Activated T-cell treated with anti-CD3 and anti-CD28 coated beads for 24 hours (primary cell): Measurements from ENCODE around the gene ACTL6B.

Experiments
- DNase-seq: peaks from one replicate; pipeline ENCODE4 v3.0.0-alpha.2; 2020; ENCODE audit warnings: low read depth

ACTL6B gene

DNA sequence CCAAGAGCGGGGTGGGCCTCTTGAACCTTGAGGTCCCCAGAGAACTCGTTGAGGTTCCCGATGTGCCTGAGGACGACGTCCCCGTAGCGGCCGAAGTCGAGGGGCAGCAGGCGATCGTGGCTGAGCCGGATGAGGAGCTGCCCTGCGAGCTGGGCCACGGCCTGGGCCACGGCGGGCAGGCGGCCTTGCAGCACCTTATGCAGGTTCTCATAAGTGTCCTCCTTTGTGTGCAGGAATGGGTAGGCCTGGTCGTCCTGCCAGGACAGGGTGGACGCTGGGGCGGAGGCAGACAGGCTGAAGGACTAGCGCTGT is 29.1 kb downstream of the ACTL6B start:
- DNase-seq, result no peak

DNA sequence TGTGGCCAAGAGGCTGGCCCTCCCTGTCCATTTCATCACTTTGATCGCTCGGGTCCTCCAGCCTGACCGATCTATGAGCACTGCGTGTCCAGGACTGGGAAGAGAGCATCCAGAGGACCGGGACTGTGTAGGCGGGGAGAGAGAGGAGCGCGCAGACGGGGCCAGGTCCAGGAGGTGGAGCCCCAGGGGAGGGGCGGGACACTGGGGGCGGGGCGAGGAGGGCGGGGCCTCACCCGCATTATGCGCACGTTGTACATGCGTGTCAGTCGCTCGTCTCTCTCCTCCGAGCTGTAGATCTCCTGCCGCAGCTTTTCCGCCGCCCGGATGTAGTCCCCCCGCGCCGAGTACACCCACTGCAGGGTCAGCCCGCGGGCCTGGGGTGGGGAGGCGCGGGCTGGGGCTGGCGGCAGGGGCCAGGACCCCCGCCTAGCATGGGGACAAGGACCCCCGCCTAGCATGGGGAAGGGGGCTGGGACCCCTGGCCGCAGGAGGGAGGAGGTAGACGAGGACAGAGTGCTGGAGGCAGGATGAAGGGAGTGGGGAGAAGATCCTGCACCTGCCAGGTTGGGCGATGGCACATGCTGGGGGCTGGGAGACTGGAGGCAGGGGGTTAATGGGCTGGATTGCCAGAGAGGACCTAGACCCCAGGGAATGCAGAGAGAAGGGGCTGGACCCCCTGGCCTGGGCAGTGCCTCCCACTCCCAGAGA is 29.6 kb downstream of the ACTL6B start:
- DNase-seq, result peak; percentile 87

DNA sequence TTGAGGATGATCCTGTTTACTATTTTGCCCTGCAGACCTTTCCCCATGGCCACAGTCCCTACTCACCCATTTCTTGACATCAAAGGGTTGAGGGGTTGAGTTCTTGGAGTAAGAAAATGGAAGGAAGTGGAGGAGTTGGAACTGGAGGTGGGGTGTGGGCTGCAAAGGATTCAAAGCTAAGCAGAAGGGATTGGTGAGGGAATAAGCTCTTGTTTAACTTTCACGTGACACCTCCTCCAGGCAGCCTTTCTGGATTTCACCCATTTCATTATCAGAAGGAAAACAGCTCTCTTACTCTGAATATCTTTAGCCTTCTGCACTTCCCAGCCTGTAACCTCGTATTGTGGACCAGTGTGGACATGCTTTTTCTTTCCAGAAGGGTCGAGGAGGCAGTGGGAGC is 30.2 kb downstream of the ACTL6B start:
- no peak for DNase-seq

DNA sequence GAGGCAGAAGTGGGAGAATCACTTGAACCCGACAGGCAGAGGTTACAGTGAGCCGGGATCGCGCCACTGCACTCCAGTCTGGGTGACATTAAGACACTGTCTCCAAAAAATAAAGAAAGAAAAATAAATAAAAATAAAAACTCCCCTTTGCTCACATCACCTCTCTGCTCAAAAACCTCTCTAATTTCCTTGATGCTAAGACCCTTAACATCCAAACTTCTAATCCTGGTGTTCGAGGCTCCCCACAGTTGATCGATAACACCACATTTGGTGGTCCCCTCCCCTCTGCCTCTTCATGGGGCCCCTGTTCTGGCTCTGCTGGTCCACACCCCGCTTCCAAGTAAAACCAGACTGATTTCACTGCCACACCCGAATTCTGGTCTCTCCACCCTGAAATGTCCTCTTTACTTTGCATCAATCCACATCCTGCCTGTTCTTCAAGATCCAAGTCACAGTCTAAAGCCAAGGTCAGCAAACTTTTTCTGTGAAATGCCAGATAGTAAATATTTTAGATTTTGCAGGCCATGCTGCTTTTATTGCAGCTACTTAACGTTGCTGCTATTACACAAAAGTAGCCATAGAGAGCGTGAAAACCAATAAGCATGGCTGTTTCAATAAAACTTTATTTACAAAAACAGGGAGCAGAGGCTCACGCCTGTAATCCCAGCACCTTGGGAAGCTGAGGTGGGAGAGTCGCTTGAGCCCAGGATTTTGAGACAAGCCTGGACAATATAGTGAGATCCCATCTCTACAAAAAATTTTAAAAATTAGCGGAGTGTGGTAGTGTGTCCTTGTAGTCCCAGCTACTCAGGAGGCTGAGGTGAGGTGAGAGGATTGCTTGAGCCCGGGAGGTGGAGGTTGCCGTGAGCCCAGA is 32.1 kb downstream of the ACTL6B start:
- DNase-seq, result no peak

DNA sequence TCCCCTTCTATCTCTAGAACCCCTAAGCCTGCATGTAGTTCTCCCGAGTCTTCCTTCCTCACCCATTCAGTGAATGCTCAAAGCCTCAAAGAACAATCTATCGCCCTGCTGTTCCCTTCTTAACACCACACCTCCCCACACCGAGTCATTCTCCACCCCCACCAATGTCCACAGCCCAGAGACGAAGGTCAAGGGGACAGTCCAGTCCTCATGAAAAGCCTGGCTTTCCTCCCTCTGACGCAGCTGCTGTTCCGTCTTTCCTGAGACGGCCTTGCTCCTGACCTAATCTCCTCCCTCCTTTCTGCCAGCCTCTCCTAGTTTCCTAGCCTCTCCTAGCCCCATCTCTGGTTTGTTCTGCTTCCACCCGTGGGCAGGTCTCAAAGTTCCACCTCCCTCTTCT is 34.7 kb downstream of the ACTL6B start:
- DNase-seq, result no peak

DNA sequence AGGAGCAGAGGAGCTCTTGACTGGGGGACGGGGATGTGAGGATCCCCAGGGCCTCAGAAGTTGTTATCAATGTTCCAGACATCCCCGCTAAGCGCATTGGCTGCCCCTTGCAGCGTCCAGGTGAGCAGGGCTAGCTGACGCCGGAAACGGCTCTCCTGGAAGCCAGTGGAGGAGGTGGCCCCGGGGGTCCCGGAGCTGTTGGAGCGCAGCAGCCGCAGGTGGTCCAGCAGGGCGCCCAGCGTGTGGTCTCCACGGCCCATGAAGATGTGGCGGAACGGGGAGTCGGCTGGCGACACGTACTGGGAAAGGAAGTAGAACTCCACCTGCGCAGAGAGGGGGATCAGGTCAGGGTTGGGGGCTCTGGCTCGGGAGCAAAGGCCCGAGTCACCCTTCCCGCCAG is 35.4 kb downstream of the ACTL6B start:
- no peak for DNase-seq

DNA sequence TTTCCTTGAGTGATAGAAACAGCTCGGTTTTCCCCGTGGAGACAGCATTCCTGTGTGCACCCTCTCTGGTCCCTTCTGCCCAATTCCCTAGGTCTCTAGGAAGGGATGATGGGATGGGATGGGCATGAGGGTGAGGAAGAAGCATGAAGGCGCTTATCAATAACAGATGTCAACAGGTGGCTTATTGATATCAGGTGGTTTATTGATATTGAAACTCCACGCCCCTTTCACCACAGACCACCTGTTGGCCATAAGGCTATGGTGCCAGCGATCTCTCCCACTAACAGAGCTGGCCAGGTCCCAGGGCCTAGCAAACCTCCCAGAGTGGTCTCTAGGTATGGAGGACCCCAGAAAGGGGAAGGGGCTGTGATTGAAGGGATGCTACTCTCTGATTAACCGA is 36.0 kb downstream of the ACTL6B start:
- DNase-seq, result no peak

DNA sequence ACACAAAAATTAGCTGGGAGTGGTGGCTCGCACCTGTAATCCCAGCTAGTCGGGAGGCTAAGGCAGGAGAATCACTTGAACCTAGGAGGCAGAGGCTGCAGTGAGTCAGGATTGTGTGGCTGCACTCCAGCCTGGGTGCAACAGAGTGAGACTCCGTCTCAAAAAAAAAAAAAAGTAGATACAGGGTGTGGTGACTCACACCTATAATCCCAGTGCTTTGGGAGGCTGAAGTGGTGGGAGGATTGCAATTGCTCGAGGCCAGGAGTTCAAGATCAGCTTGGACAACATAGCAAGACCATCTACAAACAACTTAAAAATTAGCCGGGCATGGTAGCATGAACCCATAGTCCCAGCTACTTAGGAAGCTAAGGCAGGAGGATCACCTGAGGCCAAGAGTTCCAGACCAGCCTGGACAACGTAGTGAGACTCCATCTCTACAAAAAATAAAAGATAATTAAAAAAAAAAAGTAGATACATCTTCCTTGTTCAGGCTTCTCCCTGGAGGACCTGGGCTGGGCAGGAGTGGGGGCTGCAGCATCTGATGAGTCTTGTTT is 41.9 kb downstream of the ACTL6B start:
- no peak for DNase-seq

DNA sequence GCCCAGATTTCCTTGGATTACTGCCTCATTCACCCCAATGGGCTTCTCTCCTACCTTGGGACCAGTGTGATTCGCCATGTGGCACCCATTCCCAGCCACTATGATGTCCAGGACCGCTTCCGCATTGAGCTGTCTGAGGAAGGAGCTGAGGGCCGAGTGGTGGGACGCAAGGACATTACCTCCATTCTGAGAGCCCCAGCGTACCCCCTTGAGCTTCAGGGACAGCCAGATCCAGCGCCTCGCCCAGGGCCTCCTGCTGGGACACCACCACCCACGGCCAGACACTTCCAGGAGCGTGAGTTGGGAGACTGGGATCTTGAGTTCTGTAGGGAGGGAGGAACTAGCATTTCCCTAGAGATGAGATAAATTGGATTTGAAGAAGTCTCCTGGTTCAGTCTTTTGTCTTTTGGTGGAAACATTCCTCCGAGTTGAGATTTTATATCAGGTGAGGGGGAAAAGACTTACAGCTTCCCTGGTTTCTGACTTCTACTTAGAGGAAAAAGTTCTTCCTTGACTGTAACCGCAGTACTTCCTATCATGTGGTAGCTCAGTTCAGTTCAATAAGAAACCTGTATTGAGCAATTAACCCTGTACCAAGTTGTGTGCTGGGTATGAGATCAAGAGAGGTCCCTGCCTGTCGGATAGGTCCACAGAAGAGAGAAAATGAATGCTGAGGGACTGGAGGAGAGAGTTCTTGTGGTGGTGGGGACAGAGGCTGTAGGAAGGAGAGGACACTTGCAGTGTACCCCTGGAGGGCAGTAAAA is 42.7 kb downstream of the ACTL6B start:
- no peak for DNase-seq

DNA sequence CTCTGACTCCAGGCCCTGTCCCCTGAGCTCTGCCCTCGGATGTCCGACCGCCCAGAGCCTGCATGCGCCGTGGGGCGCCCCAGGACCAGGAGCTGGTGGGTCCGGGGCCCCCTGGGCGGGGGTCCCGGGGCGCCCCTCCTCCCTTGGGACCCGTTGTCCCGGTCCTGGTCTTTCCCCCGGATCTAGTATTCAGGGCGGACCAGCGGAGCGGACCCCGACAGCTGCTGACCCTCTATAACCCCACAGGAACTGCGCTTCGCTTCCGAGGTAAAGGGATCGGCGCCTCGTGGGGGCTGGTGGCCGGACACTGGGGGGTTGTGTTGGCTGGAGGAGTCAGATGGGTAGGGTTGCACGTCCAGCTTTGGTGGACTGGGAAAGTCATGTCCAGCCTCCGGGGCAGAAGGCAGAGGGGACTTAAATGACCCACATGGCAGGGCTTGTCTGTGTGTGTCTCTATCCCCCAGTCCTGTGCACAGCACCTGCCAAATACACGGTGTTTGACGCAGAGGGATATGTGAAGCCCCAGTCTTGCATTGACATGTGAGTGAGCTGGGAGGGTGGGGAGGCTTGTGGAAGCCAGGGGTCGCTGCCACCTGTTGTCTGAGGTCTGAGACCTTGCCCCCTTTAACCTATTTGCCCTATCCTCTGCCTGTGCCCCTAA is 43.4 kb downstream of the ACTL6B start:
- DNase-seq, result no peak

DNA sequence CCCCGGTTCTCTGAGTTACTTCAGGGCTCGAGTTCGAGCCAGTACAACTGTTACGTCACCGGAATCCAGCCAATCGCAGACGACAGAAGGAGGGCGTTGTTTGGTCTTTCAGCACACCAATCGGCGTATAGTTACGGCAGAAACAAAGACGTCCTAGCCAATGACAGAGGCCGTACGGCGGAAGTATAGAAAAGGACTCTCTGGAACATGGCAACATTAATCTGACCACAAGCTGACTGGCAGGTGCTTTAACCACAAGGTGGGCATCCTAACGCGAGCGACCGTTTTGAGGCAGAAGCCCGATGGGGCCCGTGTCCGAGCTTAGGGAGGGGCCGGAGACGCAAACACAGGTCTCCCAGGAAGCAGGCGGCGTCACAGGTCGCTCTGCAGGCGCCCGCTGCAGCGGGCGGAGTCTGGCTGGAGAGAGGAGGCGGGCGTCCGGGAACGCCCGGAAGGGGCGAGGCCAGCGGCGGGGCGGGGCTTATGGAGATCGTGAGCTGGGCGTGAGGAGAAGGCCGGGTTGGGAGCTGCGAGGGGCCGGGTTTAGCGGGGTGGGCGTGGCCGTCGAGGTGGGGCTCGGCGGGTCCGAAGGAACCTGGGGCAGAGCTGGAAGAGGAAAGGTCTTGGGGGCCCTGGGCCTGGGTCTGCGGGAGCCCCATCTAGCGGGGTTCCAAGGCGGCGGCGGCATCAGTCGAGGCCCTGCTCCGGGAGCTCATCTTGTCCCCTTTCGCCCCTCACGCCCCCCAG is 44.1 kb downstream of the ACTL6B start, which contains the start of gene MOSPD3:
TSS of gene MOSPD3 (plus strand) at position 558 of the 747 bp plus-strand sequence. CDS start 252 bp downstream, outside the sequence.
- peak; percentile 97 for DNase-seq

DNA sequence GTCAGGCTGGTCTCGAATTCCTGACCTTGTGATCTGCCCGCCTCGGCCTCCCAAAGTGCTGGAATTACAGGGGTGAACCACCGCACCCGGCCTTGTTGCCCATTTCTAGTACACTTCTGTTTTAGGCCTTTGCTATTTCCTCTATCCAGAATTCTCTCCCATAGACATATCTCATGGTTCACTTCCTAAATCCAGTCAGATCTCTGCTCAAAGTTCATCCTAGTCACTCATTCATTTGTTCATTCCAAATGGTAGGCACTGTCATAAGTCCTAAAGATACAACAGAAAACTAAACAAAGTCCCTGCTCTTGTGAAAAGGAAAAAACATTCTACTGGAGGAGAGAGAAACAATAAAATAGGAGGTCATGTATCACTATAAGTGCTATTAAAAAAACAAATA is 46.3 kb downstream of the ACTL6B start:
- no peak for DNase-seq

DNA sequence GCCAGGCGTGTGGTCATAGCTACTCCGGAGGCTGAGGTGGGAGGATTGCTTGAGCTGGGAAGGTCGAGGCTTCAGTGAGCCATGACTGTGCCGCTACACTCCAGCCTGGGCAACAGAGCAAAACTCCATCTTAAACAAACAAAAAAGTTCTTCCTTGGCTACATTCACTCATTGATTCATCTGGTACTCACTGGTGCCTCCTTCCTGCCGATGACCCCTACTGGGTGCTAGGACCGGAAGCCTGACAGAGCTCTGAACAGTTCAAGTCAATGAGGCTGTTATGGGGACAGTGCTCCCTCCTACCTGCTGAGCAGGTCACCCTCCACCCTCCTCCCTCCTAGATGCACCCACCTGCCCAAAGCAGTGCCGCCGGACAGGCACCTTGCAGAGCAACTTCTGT is 49.1 kb downstream of the ACTL6B start:
- DNase-seq, result no peak

DNA sequence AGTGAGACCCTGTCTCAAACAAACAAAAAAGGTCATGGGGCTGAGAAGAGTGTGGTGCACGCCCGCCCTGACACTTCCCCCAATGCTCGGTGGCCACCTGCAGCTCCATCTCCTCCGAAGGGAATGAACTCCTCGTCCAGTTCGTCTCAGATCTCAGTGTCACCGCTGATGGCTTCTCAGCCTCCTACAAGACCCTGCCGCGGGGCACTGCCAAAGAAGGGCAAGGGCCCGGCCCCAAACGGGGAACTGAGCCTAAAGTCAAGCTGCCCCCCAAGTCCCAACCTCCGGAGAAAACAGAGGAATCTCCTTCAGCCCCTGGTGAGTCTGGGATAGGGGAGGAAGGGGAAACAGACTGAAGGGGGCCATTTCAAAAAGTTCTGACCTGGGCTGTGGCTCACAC is 49.9 kb downstream of the ACTL6B start:
- no peak for DNase-seq

DNA sequence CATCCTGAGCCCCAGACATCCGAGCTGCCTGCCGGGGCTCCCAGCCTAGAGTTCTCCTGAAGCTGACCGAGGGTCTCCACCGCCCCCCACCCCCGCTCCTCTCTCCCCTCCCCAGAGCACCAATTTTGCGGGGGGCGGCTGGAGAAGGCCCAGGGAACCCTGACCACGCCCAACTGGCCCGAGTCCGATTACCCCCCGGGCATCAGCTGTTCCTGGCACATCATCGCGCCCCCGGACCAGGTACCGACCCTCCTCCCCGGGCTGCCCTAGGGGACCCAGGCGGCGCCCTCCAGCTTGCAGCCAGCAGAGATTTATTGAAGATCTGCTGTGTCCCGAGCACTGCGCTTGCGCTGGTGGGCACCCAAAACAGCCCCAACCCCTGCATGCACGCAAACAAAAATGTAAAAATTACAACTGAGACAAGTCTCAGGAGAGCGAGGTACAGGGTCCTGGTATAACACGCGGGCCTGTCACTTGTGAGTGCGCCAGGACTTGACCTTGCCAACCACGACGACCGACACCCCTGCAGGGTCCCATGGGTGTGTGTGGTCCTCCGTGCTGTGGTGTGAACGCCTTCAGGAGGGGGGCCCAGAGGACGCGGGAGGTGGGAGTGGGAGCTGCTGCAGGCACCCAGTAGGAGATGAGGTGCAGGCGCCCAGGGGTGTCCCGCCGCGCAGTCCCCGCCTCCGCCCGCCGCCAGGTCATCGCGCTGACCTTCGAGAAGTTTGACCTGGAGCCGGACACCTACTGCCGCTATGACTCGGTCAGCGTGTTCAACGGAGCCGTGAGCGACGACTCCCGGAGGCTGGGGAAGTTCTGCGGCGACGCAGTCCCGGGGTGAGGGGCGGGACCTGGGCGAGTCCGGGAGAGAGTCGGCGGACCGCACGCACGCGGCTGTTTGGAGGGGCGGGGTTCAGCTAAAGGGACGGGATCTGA is 51.0 kb downstream of the ACTL6B start:
- no peak for DNase-seq

DNA sequence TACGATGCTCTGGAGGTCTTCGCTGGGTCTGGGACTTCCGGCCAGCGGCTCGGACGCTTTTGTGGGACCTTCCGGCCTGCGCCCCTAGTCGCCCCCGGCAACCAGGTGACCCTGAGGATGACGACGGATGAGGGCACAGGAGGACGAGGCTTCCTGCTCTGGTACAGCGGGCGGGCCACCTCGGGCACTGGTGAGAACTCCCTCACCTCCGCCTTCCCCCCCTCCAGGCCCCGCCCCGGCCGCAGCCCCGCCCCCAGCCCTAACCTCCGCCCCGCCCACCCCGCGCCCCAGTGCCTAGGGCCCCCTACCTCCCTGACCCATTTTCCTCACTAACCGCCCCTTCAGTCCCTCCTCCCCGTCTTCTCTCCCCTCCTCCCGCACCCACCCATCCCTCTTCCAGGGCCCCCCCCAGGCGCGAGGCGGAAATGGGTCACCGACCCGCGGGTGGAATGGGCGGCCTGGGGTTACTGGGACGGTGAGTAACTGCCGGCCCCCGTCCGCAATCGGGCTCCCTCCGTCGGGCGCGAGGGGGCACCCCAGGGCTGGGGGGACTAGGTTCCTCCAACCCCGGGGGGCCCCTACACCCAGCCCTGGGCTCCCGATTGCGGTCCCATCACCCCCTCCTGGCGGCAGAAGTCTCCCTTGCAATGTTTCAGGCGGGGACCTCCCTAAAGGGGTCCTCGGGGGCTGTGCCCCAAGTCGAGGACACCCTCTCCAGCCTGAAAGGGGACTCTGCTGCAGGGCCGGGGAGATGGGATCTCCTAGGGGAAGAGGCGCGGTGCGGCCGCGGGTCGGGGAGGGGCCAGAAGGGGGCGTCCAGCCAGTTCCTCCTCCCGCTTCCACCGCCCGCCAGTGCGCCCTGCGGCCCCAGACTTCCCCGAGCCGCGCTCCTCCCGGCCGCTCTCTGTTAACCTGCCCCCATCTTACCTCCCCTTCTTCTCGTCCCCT is 51.9 kb downstream of the ACTL6B start:
- DNase-seq, result peak; percentile 58

DNA sequence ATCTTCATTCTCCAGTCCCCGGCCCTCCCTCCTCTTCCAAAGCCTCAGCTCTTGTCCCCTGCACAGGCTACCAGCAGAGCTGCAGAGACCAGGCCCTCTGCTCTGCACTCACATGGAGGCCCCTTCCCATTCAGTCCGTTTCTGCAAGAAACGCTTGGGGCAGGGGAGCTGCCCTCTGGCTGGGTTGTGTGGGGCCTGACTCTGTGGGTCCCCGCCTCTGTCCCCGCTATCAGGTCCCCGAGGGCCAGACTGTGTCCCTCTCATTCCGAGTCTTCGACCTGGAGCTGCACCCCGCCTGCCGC is 52.6 kb downstream of the ACTL6B start:
- DNase-seq, result no peak

DNA sequence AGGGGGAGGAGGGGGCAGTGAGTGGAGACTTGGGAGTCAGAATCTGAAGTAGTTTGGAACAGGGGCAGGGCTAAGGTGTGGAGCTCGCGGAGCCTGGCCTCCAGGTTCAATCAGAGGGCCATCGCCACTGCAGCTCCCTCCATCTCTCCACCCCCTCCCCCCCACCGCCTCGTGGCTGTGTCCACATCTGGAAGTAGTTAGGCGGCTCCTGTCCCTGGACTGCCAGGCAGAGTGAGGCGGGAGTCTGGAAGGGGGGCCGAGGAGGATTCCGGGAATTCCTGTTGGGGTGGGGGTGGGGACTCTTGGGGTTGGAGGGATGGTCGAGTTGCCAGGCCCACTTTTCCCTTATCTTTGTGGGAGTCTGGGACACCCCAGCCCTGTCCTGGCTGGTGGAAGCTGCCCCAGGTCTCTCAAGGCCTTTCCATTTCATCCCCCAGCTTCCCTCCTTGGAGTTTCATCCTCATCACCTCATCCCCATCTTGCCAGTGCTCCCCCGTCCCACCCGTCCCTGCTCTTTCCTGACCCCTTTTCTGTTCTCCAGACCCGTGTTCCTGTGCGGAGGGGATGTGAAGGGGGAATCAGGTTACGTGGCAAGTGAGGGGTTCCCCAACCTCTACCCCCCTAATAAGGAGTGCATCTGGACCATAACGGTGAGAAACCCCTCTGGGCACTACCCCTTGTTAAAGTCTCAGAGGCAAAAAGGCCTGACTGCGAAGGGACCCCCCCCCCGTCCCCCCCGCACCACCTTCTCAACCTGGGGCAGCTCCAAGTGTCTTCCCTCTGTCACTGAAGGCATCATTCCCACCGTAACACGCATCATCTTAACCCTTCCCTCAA is 53.1 kb downstream of the ACTL6B start:
- DNase-seq, result no peak
